Fibroblast of the aortic adventitia (primary cell): ENCODE measurements around the gene RGP1. TPM values are rescaled to one million over a fixed set of nuclear protein-coding genes. Genes with fewer than 3 reads are reported as not detected.
A peak's percentile ranks its signal among the peaks of the same experiment; 100 is the strongest.

ENCODE experiments used
- DNase-seq: peaks from one replicate; pipeline ENCODE4 v3.0.0-alpha.2; 2010; ENCODE audit warnings: low read depth
- H3K4me3 ChIP-seq: 2 replicates; pipeline ENCODE4 v1.5.1; 2011; ENCODE audit warnings: low read depth, mild to moderate bottlenecking, control low read depth, low read length, moderate library complexity
- CTCF ChIP-seq: IDR thresholded peaks from 2 replicates; pipeline ENCODE4 v1.5.1; 2011; ENCODE audit warnings: mild to moderate bottlenecking, low read length, control low read depth, inconsistent platforms; ENCODE audit not compliant: insufficient read depth
- total RNA-seq: library from RNA; depleted of rRNA; stranded (reverse); fragments of >200 nt; gene quantifications from 2 replicates; pipeline ENCODE4 v1.2.3, GENCODE V29; 2012; ENCODE audit warnings: low replicate concordance

Gene RGP1
- total RNA-seq, 1 donor: 16.0 TPM

DNA sequence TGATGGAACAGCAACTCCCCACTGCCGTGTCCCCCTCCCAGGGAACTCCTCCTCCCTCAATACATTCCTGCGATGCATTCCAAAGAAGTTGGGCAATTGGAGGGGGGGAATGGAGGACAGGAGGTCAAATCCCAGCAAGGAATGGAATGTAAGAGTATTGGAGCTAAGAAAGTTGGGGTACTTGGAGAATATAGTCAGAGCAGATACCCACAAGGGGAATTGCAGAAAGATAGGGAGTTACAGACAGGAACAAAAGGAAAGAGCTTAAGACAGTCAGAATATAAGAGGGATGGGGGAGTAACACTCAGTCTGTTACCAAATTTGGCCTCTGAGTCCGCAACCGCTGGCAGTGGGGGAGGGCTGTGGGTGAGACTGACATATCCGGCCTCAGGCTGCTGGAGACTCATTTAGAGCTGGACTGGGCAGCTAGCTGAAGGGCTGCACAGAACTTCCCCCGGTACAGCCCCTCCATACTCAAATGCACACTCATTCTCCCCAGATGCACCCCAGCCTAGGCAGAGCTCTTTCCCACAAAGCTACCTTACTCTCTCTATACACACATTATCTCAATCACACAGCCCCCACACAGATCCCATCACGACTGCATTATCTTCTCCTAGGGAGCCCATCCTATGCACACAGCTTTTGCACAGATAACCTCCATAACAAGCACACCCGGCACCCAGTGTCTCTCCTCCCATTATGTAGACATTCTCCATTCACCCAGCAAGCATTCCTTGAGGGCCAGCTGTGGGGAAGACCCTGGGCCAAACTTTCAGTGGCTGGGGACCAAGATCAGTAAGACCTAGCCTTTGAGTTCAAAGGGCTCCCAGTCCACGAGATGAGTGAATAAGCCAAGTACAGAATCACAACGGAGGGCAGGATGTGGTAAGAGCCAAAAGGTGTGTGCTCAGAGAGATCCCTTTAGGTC is 20.8 kb upstream of the RGP1 start:
- no peak for TF ChIP-seq CTCF
- DNase-seq: peak; percentile 94
- peak overlapping the region; percentile 98 for H3K4me3 ChIP-seq

- peak; percentile 34 for DNase-seq
- no peak for TF ChIP-seq CTCF
- peak overlapping the region; percentile 98 for H3K4me3 ChIP-seq
Measured at GRCh38 chr9:35729101-35729500, 20.0 kb upstream of the RGP1 start.

- DNase-seq: peak; percentile 80
- peak overlapping the region; percentile 98 for H3K4me3 ChIP-seq
- TF ChIP-seq CTCF: peak; percentile 77
Measured at GRCh38 chr9:35729700-35730485, 19.2 kb upstream of the RGP1 start.

DNA sequence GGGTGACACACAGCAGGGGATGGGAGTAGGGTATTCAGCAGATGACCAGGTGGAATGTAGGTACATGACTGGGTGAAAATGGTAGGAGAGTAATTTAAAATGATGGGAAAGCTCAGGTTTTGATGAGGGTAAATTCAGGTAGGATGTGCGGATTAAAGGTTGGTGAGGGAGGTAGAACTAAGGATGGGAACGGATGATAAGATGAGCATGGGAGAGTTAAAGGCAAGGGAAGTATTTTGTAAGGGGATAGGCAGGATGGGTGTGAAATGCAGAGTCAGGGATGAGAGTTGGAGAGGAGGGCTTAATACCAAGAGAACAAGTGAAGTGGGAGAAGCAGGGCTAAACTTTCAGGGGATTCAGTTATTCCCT is 18.6 kb upstream of the RGP1 start:
- peak; percentile 0 for TF ChIP-seq CTCF
- peak overlapping the region; percentile 98 for H3K4me3 ChIP-seq
- DNase-seq: no peak

- TF ChIP-seq CTCF: no peak
- H3K4me3 ChIP-seq: peak overlapping the region; percentile 98
- DNase-seq: peak; percentile 52
Measured at GRCh38 chr9:35731415-35732184, 17.5 kb upstream of the RGP1 start.

DNA sequence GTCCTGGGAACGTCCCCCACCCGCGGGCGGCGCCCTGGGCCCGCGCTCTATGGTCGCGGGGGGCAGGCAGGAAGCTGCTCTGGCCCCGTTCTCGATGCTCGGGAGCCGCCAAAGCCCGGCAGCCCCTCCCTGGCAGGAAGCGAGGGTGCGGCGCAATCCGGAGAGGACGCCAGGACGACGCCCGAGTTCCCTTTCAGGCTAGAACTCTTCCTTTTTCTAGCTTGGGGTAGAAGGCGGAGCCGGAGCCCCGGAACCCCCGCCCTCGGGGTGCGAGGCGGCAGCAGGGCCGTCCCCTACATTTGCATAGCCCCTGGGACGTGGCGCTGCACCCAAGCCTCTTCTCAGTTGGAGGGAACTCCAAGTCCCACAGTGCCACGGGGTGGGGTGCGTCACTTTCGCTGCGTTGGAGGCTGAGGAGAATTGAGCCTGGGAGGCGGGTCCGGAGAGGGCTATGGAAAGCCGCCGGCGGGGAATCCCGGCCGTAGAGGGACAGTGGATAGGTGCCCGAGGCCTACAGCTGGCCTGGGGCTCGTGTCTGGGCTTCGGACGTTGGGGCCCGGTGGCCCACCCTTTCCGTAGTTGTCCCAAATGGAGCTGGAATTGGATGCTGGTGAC is 16.8 kb upstream of the RGP1 start, which contains the start of the genes CREB3 and TLN1:
Gene CREB3 (plus strand): TSS at position 482 of the 615 bp plus-strand sequence. CDS start 107 bp downstream, at position 589.
Gene TLN1 (minus strand): TSS at position 11 of the 615 bp plus-strand sequence. CDS start 6,501 bp downstream, outside the sequence.
- peak; percentile 99 for DNase-seq
- TF ChIP-seq CTCF: no peak
- peak within 1 kb of the TSS; percentile 98 for H3K4me3 ChIP-seq
